GM06990 (cell line): ENCODE results near the gene GON4L.
"Not testable (repeated sequence)": the region's sequence is repeated elsewhere in the genome, so short reads cannot be mapped to it uniquely, and the experiment has no call there.

Experiments used
- DNase-seq: peaks from one replicate; pipeline ENCODE4 v3.0.0-alpha.2; 2011; ENCODE audit not compliant: insufficient read length; ENCODE audit errors: extremely low read depth
- H3K27me3 ChIP-seq: replicated peaks from 2 replicates; pipeline ENCODE4 v1.6.0; 2011; ENCODE audit warnings: low read length; ENCODE audit not compliant: control insufficient read depth, insufficient read depth
- H3K36me3 ChIP-seq: 2 replicates; pipeline ENCODE4 v1.5.1; 2011; ENCODE audit warnings: low read length; ENCODE audit not compliant: control insufficient read depth, insufficient read depth
- H3K4me3 ChIP-seq: replicated peaks from 2 replicates; pipeline ENCODE4 v1.5.1; 2011; ENCODE audit warnings: low read depth, mild to moderate bottlenecking, control low read depth, low read length
- CTCF ChIP-seq: IDR thresholded peaks from 2 replicates; pipeline ENCODE4 v1.5.1; 2011; ENCODE audit warnings: low read length, control low read depth, mild to moderate bottlenecking, inconsistent platforms; ENCODE audit not compliant: insufficient read depth, poor library complexity, severe bottlenecking

Gene GON4L

GRCh38 chr1:155840386-155840785 lies 16.6 kb downstream of the GON4L start:
- Histone ChIP-seq H3K4me3 (no peak overlapping the region), H3K27me3 (no peaks in the 10 kb centered on the region), H3K36me3 (peaks cover 4% of the 10 kb centered on the region; the same call in 1 of the 2 replicates)
- TF ChIP-seq CTCF = no peak
- no peak for DNase-seq

- H3K36me3 ChIP-seq = peaks cover 2% of the 10 kb centered on the region; the same call in 1 of the 2 replicates
These were observed 21.5 kb downstream of the GON4L start for GRCh38 chr1:155835548-155835947.

GRCh38 chr1:155834927-155835399 lies 22.1 kb downstream of the GON4L start:
- not testable (repeated sequence) for DNase-seq, H3K36me3 ChIP-seq, H3K27me3 ChIP-seq

More at GRCh38 chr1:155835548-155835947, 21.5 kb downstream of the GON4L start:
- no peak overlapping the region for H3K4me3 ChIP-seq
- no peaks in the 10 kb centered on the region for H3K27me3 ChIP-seq
- no peak for DNase-seq
- TF ChIP-seq CTCF = no peak

GRCh38 chr1:155834296-155834926 lies 22.6 kb downstream of the GON4L start:
- TF ChIP-seq CTCF = no peak
- DNase-seq = no peak
- Histone ChIP-seq H3K27me3 (no peaks in the 10 kb centered on the region), H3K4me3 (no peak overlapping the region), H3K36me3 (peaks cover 2% of the 10 kb centered on the region; the same call in 1 of the 2 replicates)

More at GRCh38 chr1:155834927-155835399, 22.1 kb downstream of the GON4L start:
- not testable (repeated sequence) for H3K4me3 ChIP-seq

GRCh38 chr1:155833665-155834295 lies 23.2 kb downstream of the GON4L start:
- DNase-seq = no peak
- H3K36me3 ChIP-seq = peaks cover 2% of the 10 kb centered on the region; the same call in 1 of the 2 replicates

More at GRCh38 chr1:155833665-155834295, 23.2 kb downstream of the GON4L start:
- Histone ChIP-seq H3K4me3 (no peak overlapping the region), H3K27me3 (no peaks in the 10 kb centered on the region)
- TF ChIP-seq CTCF = no peak
